HG03571 (cell line): Measurements from ENCODE around the gene FAM177B.
A peak's percentile ranks its signal among the peaks of the same experiment; 100 is the strongest.
"Not testable (repeated sequence)": the region's sequence is repeated elsewhere in the genome, so short reads cannot be mapped to it uniquely, and the experiment has no call there.

ENCODE experiments used
- ATAC-seq: cut with Tn5 transposase; IDR thresholded peaks from one replicate; pipeline ENCODE4 v1.9.1; 2021; ENCODE audit not compliant: unreplicated experiment

The FAM177B gene

DNA sequence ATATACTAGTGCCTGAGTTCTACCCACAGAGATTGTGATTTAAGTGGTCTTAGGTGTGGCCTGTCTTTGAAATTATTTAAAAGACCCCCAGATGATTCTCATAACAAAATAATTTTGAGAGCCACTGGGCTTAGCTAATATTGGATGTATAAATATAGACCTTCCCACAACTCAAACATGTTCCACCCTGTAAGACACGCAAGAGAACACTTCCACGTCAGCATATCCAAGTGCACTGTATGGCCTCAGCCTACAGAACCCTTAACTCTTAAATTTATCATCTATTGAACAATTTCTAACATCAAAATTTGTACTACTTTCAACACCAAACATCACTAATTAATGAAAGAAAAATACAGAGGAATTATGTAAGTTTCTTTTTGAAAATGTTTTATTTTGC, 2.5 kb downstream of the FAM177B start:
- no peak for ATAC-seq

DNA sequence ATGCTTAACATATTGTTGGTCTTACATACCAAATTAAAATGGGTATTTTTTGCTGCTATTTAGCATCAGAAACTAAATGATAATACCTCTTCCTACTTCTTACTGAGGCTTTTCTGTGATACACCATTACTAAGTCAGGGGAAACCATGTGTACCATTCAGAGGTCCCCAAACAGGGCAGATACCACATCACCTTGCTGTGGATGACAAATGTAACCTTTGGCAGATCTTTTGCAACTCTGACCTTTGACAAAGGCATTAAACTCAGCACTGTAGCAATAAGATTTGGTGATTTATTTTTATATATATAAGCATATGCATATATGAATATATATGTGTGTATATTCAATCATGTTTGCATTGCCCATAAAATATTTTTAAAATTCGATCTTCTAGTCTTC, 2.9 kb downstream of the FAM177B start:
- no peak for ATAC-seq

DNA sequence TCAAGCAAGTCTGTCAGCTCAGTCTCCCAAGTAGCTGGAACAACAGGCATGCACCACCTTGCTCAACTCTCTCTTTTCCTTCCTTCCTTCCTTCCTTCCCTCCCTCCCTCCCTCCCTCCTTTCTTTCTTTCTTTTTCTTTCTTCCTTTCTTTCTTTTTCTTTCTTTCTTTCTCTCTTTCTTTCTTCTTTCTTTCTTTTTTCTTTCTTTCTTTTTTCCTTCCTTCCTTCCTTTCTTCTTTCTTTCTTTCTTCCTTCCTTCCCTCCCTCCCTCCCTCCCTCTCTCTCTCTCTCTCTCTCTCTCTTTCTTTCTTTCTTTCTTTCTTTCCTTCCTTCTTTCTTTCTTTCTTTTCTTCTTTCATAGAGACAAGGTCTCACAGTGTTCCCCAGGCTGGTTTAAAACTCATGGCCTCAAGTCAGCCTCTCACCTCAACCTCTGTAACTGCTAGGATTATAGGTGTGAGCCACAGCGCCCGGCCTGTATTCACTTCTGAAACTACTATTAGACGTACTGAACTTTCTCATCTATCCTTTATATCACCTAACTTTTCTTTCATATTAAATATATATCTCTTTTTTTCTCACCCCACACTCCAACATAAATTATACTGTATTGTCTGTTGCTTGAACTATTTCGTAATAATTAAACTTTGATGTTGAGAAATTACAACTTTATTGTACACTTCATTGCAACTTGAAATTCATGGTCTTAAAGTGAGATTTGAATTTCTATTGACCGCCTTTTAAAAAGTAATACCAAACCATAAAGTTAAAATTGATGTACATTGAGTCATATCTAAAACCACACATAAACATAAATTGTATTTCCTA, 4.8 kb downstream of the FAM177B start:
- ATAC-seq, result not testable (repeated sequence)

DNA sequence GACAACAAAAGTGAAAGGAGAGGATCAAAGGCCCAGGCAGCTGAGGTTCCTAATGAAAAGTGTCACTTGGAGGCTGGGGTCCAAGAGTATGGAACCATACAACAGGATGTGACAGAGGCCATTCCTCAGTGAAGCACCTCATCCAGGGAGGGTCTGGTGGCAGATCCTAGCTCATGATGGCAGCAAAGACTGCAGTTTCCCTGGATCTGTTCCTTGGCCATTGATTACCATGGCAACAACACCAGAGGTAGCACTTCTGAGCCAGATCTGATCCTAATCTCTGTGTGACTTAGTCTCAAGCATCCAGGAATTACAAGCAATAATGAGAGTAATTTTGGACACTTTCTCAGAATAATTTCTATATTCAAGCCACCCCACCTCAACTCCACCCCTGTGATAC, 12.9 kb downstream of the FAM177B start:
- ATAC-seq, result no peak

DNA sequence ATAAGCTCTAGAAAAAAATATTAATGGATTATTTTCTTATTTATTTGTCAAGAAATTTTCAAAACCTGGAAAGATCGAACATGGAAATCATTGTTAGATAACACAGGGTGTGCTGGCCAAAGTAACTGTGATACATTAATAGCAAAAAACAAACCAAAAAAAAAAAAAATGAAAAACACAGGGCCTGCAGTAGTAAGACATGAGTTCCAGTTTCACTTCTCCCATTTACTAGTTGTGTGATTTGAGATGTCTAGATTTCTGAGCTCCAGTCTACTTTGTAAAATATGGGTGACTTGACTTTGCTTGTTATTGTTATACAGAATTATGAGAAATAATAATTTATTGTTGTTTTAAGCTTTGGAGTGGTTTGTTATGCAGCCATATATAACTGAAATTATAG, 13.6 kb downstream of the FAM177B start:
- ATAC-seq, result peak; percentile 77

DNA sequence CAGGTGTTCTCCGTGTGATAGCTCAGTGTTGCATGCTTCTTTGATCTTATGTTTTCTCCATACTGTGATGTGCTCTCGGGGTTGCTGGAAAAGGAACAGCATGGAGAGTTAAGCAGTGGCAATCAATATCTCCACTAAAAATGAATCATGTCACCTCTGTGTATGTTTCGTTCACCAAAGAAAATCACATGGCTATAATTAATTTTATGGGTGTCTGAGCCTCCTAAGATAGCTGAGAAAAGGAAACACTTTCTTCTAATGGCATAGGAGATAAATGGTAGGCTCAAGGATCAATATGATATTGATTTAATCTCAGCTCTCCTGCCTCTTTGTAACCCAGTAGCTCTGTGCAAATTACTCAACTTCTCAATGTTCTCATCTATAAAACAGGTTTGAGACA, 14.3 kb downstream of the FAM177B start:
- no peak for ATAC-seq

DNA sequence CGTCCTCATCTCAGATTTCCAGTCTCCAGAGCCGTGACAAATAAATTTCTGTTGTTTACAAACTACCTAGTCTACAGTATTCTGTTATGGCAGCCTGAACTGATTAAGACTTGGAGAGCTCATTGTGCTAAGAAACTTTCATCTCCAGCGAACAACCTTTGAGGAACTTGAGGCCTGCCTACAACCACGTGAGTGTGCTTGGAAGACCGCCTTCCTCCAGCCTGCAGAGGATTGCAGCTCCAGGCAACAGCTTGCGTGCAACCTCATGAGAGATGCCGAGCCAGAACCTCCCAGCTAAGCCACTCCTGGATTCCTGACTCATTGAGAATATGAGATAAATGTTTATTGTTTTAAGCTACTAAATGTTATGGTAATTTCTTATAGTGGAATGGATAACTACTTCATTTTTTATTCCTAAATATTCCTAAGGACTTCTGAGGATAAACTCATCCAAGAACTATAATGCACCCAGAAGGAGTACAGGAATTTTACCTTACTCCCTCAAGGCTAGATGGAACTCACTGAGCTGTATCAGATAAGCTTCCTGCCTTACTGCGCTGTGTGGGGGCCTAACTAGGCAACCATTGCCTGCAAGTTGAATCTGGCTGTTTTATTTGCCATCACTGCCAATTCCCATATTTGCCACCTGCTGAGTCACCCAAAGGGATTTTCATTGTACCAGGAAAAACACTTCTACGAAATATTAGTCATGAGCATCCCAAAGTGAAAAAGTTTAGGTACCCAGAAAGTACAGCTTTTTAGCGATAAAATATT, 17.6 kb downstream of the FAM177B start:
- no peak for ATAC-seq

DNA sequence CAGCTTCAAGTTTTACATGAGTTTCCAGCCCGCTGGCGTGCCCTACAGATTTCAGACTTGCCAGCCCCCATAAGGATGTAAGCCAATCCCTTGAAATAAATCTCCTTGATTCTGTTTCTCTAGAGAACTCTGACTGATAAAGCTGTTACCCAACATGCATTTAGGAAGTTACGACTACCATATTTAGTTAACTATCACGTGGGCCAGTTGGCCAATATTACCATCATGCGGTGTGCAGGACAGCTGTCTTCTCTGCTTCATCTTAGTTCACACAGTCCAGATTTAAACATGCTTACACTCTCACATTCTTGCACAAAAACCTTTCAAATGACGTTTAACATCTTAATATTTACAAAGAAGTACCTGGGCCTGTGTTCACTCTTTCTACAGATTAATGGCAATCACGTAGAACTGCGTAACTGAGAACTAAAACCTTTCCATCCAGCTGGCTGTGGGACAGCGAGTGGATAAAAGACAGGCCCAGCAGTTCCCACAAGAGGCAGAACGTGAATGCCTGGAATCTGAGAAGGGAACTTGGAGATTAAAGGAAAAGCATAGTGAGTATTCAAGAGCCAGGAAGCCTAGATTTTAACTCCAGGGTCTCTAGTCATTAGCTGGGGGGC, 20.8 kb downstream of the FAM177B start:
- no peak for ATAC-seq

DNA sequence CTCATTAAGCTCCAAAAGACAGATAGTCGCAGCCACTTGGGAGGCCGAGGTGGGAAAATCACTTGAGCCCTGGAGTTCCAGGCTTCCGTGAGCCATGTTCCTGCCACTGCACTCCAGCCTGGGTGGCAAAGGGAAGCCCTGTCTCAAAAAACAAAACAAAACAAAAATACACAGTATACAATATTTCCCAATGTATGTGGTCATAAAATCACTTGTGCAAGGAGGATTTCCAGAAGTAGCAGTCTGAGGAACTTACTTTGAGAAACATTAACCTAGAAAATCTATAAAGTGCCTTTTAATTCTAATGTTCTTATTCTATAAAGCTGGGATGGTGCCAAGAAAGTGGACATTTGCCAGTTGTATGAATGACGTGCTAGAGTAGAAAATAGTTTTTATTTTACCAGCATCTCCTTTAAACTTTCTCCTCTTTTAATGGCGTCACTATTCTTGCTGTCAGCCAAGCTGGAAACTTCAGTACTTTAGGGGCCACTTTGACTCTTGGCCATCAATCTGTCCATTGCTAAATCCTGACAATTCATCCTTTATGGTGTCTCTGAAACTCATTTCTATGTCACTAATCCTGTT, 22.5 kb downstream of the FAM177B start:
- ATAC-seq, result no peak

DNA sequence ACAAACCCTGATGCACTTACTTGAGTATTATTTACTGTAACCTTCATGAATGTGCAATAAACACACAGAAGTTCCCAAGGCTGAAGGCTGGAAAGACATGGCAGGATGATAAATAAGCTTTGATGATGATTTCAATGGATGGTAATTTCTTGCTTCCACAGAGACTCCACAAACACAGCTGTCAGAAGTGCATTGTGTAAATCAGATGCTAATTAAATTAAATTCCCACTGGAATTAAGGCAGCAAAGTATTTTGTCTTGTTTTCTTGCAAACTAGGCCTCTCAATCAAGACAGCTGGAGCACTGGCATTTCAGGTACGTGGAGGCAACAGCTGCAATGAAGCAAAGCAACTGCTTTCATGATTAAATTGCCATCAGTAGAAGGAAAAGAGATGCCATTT, 24.1 kb downstream of the FAM177B start:
- ATAC-seq, result no peak

DNA sequence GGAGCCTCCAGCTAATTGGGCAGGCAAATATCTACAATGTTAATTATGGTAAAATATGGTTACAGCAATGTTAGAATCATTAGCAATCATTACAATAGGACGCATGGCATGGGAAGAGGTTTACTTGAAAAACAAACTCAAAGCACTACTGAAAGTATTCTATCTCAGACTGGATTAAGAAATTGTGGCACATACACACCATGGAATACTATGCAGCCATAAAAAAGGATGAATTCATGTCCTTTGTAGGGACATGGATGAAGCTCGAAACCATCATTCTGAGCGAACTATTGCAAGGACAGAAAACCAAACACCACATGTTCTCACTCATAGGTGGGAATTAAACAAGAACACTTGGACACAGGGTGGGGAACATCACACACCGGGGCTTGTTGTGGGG, 25.2 kb downstream of the FAM177B start:
- not testable (repeated sequence) for ATAC-seq

DNA sequence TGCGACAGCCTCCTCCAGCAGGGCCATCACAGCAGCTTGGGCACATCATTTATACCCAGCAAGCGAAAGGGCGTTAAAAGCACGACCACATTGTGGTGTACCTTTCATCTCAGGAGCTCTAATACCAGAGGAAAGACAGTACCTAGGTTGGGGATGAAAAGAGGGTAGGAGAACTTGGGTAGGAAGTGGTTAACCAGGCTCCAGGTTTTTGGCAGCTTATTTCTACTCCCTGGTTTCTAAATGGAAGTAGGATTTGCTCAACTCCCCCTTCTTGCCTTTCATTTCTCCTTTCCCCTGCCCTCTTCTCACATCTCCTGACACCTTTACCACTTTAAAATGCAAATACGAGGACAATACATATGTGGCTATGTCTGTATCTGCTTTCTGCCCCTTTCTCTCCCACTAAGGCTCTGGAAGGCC, 30.2 kb downstream of the FAM177B start:
- no peak for ATAC-seq

DNA sequence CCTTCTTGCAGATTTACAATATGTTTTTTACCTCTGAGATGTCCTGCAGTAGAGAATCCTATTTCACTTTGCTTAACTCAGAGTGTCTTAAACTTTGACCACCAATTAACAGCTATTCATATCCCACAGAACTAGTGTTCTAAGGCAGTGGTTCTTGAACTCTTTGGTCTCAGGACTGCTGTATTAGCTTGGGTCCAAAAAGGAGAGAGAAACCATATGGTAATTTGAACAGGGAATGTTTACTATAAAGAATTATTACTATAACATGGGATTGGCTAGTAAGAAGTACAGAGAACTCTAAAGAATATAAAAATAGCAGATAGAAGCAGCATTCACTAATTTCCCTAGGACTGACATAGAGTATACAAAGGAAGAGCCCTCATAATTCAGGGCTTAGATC, 31.6 kb downstream of the FAM177B start:
- no peak for ATAC-seq

DNA sequence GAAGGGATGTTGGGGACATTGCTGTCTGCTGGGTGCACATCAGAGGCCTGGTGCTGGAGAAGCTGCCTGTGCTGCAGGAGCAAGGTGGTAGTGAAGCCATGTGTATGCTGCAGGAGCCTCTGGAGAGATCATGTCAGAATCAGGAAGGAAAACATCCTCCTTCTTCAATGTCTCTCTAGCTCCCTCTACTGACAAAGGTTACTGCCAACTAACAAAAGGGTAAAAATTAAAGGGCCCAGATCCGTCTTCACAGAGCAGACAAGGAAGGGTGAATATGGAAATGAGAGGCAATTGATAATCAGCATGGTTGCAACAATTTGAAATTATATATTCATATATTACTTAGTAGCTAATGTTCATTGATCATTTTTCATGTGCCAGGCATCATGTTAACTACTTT, 32.2 kb downstream of the FAM177B start:
- no peak for ATAC-seq

DNA sequence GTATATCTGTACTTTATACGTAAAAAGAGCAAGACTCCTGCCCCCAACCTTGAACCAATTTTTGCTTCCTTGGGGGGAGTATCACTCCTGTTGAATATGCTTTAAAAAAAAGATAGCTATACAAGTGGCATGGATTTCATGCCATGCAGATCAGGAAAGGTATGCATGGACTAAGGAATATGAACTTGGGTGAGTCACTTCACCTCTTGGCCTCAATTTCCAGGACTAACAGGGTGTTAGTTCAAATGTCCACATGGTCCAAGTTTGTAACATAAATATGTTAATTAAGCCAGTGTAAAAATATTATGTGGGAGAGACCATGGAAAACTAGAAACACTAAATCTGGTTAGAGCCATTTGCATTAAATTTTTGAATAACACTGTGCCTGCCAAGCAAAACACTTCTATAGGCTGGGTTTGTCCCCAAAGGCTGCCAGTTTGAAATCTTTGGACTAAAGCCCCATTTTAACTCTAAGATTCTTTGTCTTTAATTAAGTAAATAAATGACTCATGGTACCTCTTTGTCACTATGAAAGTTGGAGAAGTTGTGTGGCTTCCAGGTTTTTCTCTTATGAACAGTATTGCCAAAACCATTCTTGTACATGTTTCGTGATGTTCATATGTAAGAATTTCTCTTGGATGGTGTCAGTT, 33.1 kb downstream of the FAM177B start:
- ATAC-seq, result no peak

DNA sequence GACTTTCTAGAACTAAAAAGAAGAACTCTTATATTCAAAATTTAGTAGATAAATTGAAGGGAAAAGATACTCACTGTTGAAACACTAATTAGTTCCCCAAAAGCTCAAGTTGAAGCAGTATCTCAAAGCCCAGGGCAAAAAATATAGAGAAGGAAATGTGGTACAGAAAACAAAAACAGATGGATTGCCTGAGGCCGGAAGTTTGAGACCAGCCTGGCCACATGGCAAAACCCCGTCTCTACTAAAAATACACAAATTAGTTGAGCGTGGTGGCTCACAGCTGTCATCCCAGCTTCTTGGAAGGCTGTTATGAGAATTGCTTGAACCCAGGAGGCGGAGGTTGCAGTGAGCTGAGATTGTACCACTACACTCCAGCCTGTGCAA, 36.0 kb downstream of the FAM177B start:
- peak; percentile 92 for ATAC-seq

DNA sequence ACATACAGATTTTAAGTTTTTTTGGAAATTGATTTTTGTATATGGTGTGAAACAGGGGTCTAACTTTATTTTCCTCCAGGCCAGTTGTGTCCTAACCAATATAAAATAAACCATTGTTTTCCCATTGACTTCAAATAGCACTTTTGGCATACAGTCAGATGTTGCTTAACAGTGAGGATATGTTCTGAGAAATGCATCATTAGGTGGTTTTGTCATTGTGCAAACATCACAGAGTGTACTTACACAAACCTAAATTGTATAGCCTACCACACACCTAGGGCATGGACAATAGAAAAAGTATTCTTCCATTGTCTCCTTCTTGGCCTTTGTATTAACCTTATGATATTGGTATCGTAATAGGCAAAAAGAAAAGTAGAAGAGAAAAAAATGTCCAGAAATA, 40.5 kb downstream of the FAM177B start:
- no peak for ATAC-seq

DNA sequence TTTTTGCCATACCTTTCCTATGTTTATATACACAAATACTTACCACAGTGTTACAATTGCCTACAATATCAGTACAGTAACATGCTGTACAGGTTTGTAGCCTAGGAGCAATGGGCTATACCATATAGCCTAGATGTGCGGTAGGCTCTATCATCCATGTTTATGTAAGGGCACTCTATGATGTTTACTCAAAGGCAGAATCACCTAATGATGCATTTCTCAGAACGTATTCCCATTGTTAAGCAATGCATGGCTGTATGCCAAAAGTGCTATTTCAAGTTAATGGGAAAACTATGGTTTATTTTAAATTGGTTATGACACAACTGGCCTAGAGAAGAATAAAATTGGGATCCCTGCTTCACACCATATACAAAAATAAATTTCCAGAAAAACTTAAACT, 41.0 kb downstream of the FAM177B start:
- no peak for ATAC-seq

DNA sequence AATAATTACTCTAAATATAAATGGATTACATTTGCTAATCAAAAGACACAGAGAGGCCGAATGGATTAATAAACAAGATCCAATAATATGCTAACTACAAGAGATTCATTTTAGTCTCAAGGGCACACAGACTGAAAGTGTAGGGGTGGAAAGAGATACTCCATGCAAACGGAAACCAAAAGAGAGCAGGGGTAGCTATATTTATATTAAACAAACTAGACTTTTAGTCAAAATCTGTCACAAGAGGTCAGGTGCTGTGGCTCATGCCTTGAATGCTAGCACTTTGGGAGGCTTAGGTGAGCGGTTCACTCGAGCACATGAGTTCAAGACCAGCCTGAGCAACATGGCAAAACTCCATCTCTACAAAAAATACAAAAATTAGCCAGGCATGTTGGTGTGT, 44.2 kb downstream of the FAM177B start:
- ATAC-seq, result no peak

DNA sequence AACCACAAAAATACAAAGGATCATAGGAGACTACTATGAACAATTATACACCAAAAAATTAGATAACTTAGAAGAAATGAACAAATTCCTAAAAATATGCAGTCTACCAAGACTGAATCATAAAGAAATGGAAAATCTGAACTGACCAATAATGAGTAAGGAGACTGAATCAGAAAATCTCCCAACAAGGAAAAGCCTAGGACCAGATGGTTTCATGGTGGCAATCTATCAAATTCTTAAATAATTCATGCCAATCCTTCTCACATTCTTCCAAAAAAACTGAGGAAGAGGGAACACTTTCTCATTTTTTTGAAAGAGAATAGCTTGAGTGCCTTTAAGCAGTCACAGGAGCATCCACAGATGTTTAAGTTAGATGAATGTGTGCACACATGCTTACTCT, 46.0 kb downstream of the FAM177B start:
- no peak for ATAC-seq

DNA sequence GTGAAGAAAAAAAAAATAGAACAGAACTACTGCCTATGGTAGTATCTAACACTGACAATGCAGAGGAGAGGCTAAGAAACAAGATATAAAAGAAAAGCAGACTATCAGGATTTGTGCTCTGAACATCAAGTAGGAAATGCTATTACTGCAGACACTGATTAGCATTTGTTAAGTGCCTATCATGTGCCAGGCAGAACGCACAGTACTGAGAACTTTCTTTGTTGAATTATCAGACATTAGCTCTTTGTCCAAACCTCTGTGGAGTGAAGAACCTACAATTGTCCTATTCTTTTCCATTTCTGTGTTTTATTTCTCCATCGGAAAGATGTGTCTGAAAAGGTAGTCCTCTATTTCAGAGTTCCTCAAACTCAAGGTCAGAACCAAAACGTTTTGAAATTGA, 47.4 kb downstream of the FAM177B start:
- ATAC-seq, result no peak
